K562 (cell line): ENCODE measurements around the gene PRKCG. TPM values are rescaled to one million over a fixed set of nuclear protein-coding genes. Genes with fewer than 3 reads are reported as not detected.
A peak's percentile ranks its signal among the peaks of the same experiment; 100 is the strongest.

Experiments
- ATAC-seq: fragments of 200-7000 bp; cut with Tn5 transposase; 3 replicates; pipeline ENCODE4 v1.9.1; 2020; ENCODE audit warnings: moderate library complexity
- BruUV-seq: library from RNA; stranded (reverse); fragments of 400-500 nt; replicated peaks from 2 replicates; lab custom pipeline; 2021; lab: Mats Ljungman, UMichigan
- CTCF ChIA-PET: fragments of 300-600 bp; formaldehyde crosslinking; extraction: SDS; loops from one replicate; lab custom pipeline; 2021; ENCODE audit warnings: low intra/inter-chr PET ratio; lab: Yijun Ruan, JAX
- POLR2A ChIA-PET: fragments of 300-600, 350-650 bp; sonication (Branson Sonifier 250); formaldehyde crosslinking; extraction: SDS; loops from one replicate; lab custom pipeline; 2021; ENCODE audit warnings: antibody characterized with exemption, inconsistent platforms; lab: Yijun Ruan, JAX
- DNase-seq, 4 experiments: peaks; one replicate each; pipeline versions ENCODE4 v3.0.0 to v3.0.0-alpha.2; 2011 to 2018; ENCODE audit warnings: low spot score in 3 of 4, mixed read lengths in 3 of 4; ENCODE audit errors: extremely low read depth in 1 of 4
- FAIRE-seq: peaks from 2 replicates; lab custom pipeline; 2011; peaks lifted over from hg19 to GRCh38; lab: Jason Lieb, UNC
- H2AFZ ChIP-seq: 2 replicates; pipeline ENCODE4 v1.6.0; 2011; ENCODE audit warnings: low read depth, low read length, control low read depth, inconsistent platforms
- H3K27ac ChIP-seq: fragments of 200-600 bp; 3 replicates; pipeline ENCODE4 v1.8.0; 2011; ENCODE audit warnings: low read depth, mild to moderate bottlenecking, control low read depth, inconsistent platforms, low read length, moderate library complexity, mixed read lengths; ENCODE audit errors: extremely low read depth
- H3K27me3 ChIP-seq, 2 experiments: fragments of 300-600 bp in 1 of 2; 2 replicates in 1 of 2; 3 replicates in 1 of 2; pipeline versions ENCODE4 v1.6.0 to v1.8.0; 2011; ENCODE audit warnings: inconsistent platforms in 2 of 2, low read length in 2 of 2, mild to moderate bottlenecking in 1 of 2, mixed read lengths in 1 of 2, moderate library complexity in 1 of 2; ENCODE audit not compliant: control insufficient read depth in 2 of 2, insufficient read depth in 2 of 2
- H3K36me3 ChIP-seq: fragments of 300-600 bp; 3 replicates; pipeline ENCODE4 v1.8.0; 2011; ENCODE audit warnings: mild to moderate bottlenecking, low read length, inconsistent platforms; ENCODE audit not compliant: control insufficient read depth, insufficient read depth
- H3K4me1 ChIP-seq, 2 experiments: fragments of 200-600 bp in 1 of 2; replicated peaks in 1 of 2; 2 replicates in 1 of 2; 3 replicates in 1 of 2; pipeline versions ENCODE4 v1.5.1 to v1.8.0; 2011; ENCODE audit warnings: inconsistent platforms in 2 of 2, low read length in 2 of 2, mild to moderate bottlenecking in 1 of 2, mixed read lengths in 1 of 2, moderate library complexity in 1 of 2; ENCODE audit not compliant: control insufficient read depth in 2 of 2, insufficient read depth in 2 of 2
- H3K4me2 ChIP-seq: 2 replicates; pipeline ENCODE4 v1.6.1; 2011; ENCODE audit warnings: low read length, control low read depth, inconsistent platforms, mixed read lengths; ENCODE audit not compliant: insufficient read depth
- H3K4me3 ChIP-seq: fragments of 200-600 bp; sonication (generic), shearing (Covaris generic); 2 replicates; pipeline ENCODE4 v1.5.1; 2016; ENCODE audit warnings: control low read depth, inconsistent platforms
- H3K79me2 ChIP-seq: fragments of 200-600 bp; 3 replicates; pipeline ENCODE4 v1.8.0; 2011; ENCODE audit warnings: low read length, inconsistent platforms; ENCODE audit not compliant: control insufficient read depth, insufficient read depth
- H3K9ac ChIP-seq, 2 experiments: 2 replicates each; pipeline versions ENCODE4 v1.6.0 to v1.6.1; 2011; ENCODE audit warnings: low read depth in 2 of 2, low read length in 2 of 2, control low read depth in 1 of 2, inconsistent platforms in 1 of 2, mild to moderate bottlenecking in 1 of 2, mixed read lengths in 1 of 2; ENCODE audit not compliant: insufficient read depth in 1 of 2
- H3K9me1 ChIP-seq: one replicate; pipeline ENCODE4 v1.6.0; 2011; ENCODE audit warnings: inconsistent platforms, mild to moderate bottlenecking, low read length, moderate library complexity; ENCODE audit not compliant: control insufficient read depth, insufficient read depth
- H3K9me3 ChIP-seq: replicated peaks from 2 replicates; pipeline ENCODE4 v1.5.1; 2011; ENCODE audit warnings: low read depth, low read length, inconsistent platforms; ENCODE audit not compliant: control insufficient read depth, insufficient read depth
- H4K20me1 ChIP-seq: replicated peaks from 2 replicates; pipeline ENCODE4 v1.6.1; 2011; ENCODE audit warnings: low read length, inconsistent platforms, mixed read lengths; ENCODE audit not compliant: control insufficient read depth, insufficient read depth
- ATF7 ChIP-seq: fragments of 450-650 bp; IDR thresholded peaks from 2 replicates; pipeline ENCODE4 v1.7.1; 2014; ENCODE audit warnings: mild to moderate bottlenecking, moderate library complexity
- BHLHE40 ChIP-seq: IDR thresholded peaks from 2 replicates; pipeline ENCODE4 v1.6.1; 2011; ENCODE audit warnings: low read length, improper control_type of control experiment
- MIER1 ChIP-seq: fragments of 450-650 bp; IDR thresholded peaks from 2 replicates; pipeline ENCODE4 v1.6.1; 2016; ENCODE audit warnings: antibody characterized with exemption, mild to moderate bottlenecking, low read depth
- NFATC3 ChIP-seq: fragments of 450-650 bp; IDR thresholded peaks from 2 replicates; pipeline ENCODE4 v1.6.1; 2017; ENCODE audit warnings: mild to moderate bottlenecking
- NR2C2 ChIP-seq, 2 experiments: fragments of 200-800 bp in 1 of 2; sonication (Bioruptor generic) in 1 of 2; sonication (generic) in 1 of 2; formaldehyde crosslinking in 1 of 2; IDR thresholded peaks; 2 replicates each; pipeline versions ENCODE4 v1.6.1 to v1.8.0; 2016 to 2022; ENCODE audit warnings: mild to moderate bottlenecking in 1 of 2, missing compliant biosample characterization in 1 of 2, missing genetic modification characterization in 1 of 2, missing genetic modification reagents in 1 of 2
- POLR3A ChIP-seq: IDR thresholded peaks from 2 replicates; pipeline ENCODE4 v1.6.1; 2011; ENCODE audit warnings: borderline replicate concordance, mild to moderate bottlenecking, moderate library complexity; ENCODE audit not compliant: insufficient read length, insufficient read depth; ENCODE audit errors: extremely low read depth
- RBM15 ChIP-seq: fragments of 200-400 bp; formaldehyde crosslinking; IDR thresholded peaks from 2 replicates; pipeline ENCODE4 v1.6.1; 2018; ENCODE audit warnings: mild to moderate bottlenecking, low read length, moderate library complexity; ENCODE audit not compliant: insufficient read depth
- SETDB1 ChIP-seq: IDR thresholded peaks from one replicate; pipeline ENCODE4 v1.6.1; 2012; ENCODE audit warnings: low read length, control low read depth, inconsistent platforms
- SMARCE1 ChIP-seq: fragments of 450-650 bp; IDR thresholded peaks from 2 replicates; pipeline ENCODE4 v1.7.1; 2016; ENCODE audit warnings: mild to moderate bottlenecking
- SNRNP70 ChIP-seq: fragments of 200-400 bp; formaldehyde crosslinking; optimal IDR thresholded peaks from 2 replicates; pipeline ENCODE3; 2017; ENCODE audit warnings: low read depth, low read length
- TOE1 ChIP-seq, 2 experiments: fragments of 450-650 bp in 1 of 2; sonication (generic) in 1 of 2; formaldehyde crosslinking in 1 of 2; IDR thresholded peaks; 2 replicates each; pipeline versions ENCODE4 v1.7.1 to v1.8.0; 2016 to 2022; ENCODE audit warnings: borderline replicate concordance in 2 of 2, mild to moderate bottlenecking in 2 of 2, antibody characterized with exemption in 1 of 2, inconsistent platforms in 1 of 2, low read depth in 1 of 2, missing genetic modification reagents in 1 of 2, moderate library complexity in 1 of 2
- ZNF140 ChIP-seq: fragments of 250-450 bp; sonication (Bioruptor Pico); IDR thresholded peaks from 2 replicates; pipeline ENCODE4 v1.8.0; 2021; ENCODE audit warnings: moderate library complexity, mild to moderate bottlenecking, inconsistent platforms
- ZNF184 ChIP-seq: sonication (generic); formaldehyde crosslinking; IDR thresholded peaks from 2 replicates; pipeline ENCODE4 v1.5.0; 2020; ENCODE audit warnings: missing genetic modification reagents
- ZNF282 ChIP-seq: sonication (generic); formaldehyde crosslinking; IDR thresholded peaks from 2 replicates; pipeline ENCODE4 v1.8.1; 2023; ENCODE audit warnings: missing genetic modification reagents
- WGBS: fragments of 100-300 bp; shearing (Covaris generic); methylation state at CpG from one replicate; pipeline ENCODE4 v1.1.6; 2016; ENCODE audit warnings: low coverage, mixed read lengths; ENCODE audit not compliant: insufficient coverage; ENCODE audit errors: missing lambda C conversion rate; 5-methylcytosine and 5-hydroxymethylcytosine counted together
- in situ Hi-C: fragments of 300-500 bp; cut with MboI; formaldehyde crosslinking; loops from 4 replicates; pipeline ENCODE4 v1.15.0; 2018; ENCODE audit warnings: inconsistent platforms, mixed read lengths
- intact Hi-C: fragments of 100-400 bp; cut with micrococcal nuclease; formaldehyde crosslinking; loops from 2 replicates; pipeline ENCODE4 v1.14.2; 2022
- polyA plus RNA-seq, 8 experiments: library from polyadenylated mRNA; depleted of rRNA in 4 of 8; stranded (reverse) in 5 of 8; unstranded in 3 of 8; fragments of >200 nt; fragmentation: Nextera tagmentation in 2 of 8; fragmentation: Illumina TruSeq in 1 of 8; extraction: Ambion mirVana in 2 of 8; extraction: Trizol in 1 of 8; gene quantifications; 2 replicates each; pipeline versions ENCODE4 v1.2.1 to v1.2.3, GENCODE V29; 2011 to 2014; ENCODE audit warnings: inconsistent platforms in 1 of 8, missing spikeins in 1 of 8
- total RNA-seq, 7 experiments: library from RNA; depleted of rRNA in 6 of 7; stranded (reverse); fragments of >200 nt in 6 of 7; fragmentation: Illumina TruSeq in 2 of 7; extraction: Trizol in 2 of 7; gene quantifications; 2 replicates each; pipeline versions ENCODE4 v1.2.1 to v1.2.3, GENCODE V29; 2011 to 2021; ENCODE audit warnings: low replicate concordance in 1 of 7
- TF ChIP-seq, protein P1 (sequence below): IDR thresholded peaks from 2 replicates; pipeline ENCODE4 v1.6.1; 2014; ENCODE audit warnings: antibody characterized with exemption
- TF ChIP-seq, protein P2 (sequence below): fragments of 450-650 bp; IDR thresholded peaks from 2 replicates; pipeline ENCODE4 v1.6.1; 2014; ENCODE audit warnings: low read depth, mild to moderate bottlenecking, moderate library complexity, borderline replicate concordance
- TF ChIP-seq, protein P3 (sequence below): fragments of 450-650 bp; IDR thresholded peaks from 2 replicates; pipeline ENCODE4 v1.6.1; 2016; ENCODE audit warnings: low read depth, mild to moderate bottlenecking, moderate library complexity

The PRKCG gene
- total and polyA plus RNA-seq, 9 of the 15 experiments (the other 6 are each of a cell fraction or from before 2014, with no cell fraction given), result not detected

DNA sequence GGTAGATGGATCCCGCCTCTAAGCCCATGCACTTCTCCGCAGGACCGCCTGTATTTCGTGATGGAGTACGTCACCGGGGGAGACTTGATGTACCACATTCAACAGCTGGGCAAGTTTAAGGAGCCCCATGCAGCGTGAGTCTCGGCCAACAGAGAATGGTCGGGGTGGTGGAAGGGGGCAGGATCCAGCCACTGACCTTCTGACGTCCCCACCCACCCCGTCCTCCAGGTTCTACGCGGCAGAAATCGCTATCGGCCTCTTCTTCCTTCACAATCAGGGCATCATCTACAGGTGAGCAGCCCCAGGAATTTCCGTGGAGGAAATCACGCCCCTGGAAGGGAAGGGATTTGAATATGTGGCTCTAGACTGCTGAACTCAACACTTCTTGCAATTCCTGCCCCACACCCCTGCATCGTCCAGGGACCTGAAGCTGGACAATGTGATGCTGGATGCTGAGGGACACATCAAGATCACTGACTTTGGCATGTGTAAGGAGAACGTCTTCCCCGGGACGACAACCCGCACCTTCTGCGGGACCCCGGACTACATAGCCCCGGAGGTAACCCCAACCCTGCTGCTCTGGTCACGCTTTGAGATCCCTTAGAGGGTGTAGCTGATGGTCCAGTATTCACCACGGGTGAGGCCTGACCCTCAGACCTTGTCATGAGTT lies 18.3 kb downstream of the PRKCG start (continued):
- TF ChIP-seq, protein P1, sequence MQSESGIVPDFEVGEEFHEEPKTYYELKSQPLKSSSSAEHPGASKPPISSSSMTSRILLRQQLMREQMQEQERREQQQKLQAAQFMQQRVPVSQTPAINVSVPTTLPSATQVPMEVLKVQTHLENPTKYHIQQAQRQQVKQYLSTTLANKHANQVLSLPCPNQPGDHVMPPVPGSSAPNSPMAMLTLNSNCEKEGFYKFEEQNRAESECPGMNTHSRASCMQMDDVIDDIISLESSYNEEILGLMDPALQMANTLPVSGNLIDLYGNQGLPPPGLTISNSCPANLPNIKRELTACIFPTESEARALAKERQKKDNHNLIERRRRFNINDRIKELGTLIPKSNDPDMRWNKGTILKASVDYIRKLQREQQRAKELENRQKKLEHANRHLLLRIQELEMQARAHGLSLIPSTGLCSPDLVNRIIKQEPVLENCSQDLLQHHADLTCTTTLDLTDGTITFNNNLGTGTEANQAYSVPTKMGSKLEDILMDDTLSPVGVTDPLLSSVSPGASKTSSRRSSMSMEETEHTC, result no peak
- TF ChIP-seq NR2C2 (CRISPR knock-in tag; IDR thresholded peaks at IDR 0.05), result no peak
- TF ChIP-seq NR2C2 (tag; IDR thresholded peaks at IDR 0.05), result no peak
- no peak for TF ChIP-seq BHLHE40
- no peak for TF ChIP-seq NFATC3
- no peak for TF ChIP-seq ZNF184 (CRISPR knock-in tag)

DNA sequence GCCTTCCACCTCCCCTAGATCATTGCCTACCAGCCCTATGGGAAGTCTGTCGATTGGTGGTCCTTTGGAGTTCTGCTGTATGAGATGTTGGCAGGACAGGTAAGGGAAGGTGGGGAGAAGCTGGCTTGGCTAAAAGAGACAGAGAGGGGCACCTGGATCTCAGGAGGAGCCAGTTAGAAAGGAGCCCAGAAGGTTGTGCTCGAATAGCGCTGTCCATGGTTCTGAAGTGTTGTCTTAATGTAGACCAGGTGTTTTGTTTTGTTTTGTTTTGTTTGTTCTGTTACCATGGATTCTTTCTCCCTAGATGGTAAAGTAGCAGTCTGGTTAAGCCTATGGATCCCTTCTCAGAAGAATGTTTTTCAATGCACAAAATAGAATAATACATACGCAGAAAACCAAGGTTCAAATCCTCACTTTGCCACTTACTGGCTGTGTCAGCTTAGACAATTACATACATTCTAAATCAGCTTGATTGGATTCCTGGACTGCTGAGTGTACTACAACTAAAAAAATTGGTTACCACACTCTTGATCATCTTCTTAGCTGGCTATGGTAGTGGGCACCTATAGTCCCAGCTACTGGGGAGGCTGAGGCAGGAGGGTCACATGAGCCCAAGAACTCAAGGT lies 21.2 kb downstream of the PRKCG start:
- ATAC-seq (no peak), DNase-seq (peak; percentile 46 to 64 (median 54)), FAIRE-seq (peak; percentile 90)
- Histone ChIP-seq H3K4me1 (peaks cover 3 to 25% of the 10 kb centered on the region in 2 experiments; a peak in 3 of 5 replicates), H3K9me1 (peaks cover 3% of the 10 kb centered on the region), H3K27ac (no peak overlapping the region), H3K9ac (no peak overlapping the region), H3K79me2 (no peaks in the 10 kb centered on the region), H3K9me3 (no peaks in the 10 kb centered on the region), H2AFZ (no peak overlapping the region), H3K36me3 (no peaks in the 10 kb centered on the region), H4K20me1 (peaks cover 13% of the 10 kb centered on the region), H3K4me3 (no peak overlapping the region), H3K27me3 (peaks cover 6 to 32% of the 10 kb centered on the region in 2 experiments; a peak in 4 of 5 replicates), H3K4me2 (no peak overlapping the region)
- ChIA-PET CTCF (no interaction called here), POLR2A (no interaction called here)
- WGBS, result 2% methylated on average over 4 of the region's 4 CpGs
- in situ Hi-C loops, result no loop called here
- no TSS peak for BruUV-seq
- intact Hi-C loops, result no loop called here
- TF ChIP-seq SMARCE1 (no peak), MIER1 (peak; percentile 94), ATF7 (no peak), SETDB1 (no peak), RBM15 (no peak), ZNF140 (CRISPR knock-in tag) (no peak), SNRNP70 (no peak), TOE1 (IDR thresholded peaks at IDR 0.05; ENCODE audit: borderline replicate concordance) (no peak), TOE1 (CRISPR knock-in tag; IDR thresholded peaks at IDR 0.05; ENCODE audit: borderline replicate concordance, low read depth) (0 out of 2 replicates have a peak, but pooled peaks have one; percentile 34), ZNF282 (CRISPR knock-in tag) (no peak), POLR3A (no peak)
- TF ChIP-seq, protein P2, sequence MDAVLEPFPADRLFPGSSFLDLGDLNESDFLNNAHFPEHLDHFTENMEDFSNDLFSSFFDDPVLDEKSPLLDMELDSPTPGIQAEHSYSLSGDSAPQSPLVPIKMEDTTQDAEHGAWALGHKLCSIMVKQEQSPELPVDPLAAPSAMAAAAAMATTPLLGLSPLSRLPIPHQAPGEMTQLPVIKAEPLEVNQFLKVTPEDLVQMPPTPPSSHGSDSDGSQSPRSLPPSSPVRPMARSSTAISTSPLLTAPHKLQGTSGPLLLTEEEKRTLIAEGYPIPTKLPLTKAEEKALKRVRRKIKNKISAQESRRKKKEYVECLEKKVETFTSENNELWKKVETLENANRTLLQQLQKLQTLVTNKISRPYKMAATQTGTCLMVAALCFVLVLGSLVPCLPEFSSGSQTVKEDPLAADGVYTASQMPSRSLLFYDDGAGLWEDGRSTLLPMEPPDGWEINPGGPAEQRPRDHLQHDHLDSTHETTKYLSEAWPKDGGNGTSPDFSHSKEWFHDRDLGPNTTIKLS, result no peak
- TF ChIP-seq, protein P3, sequence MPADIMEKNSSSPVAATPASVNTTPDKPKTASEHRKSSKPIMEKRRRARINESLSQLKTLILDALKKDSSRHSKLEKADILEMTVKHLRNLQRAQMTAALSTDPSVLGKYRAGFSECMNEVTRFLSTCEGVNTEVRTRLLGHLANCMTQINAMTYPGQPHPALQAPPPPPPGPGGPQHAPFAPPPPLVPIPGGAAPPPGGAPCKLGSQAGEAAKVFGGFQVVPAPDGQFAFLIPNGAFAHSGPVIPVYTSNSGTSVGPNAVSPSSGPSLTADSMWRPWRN, result no peak
